Calu3 (cell line): Measurements from ENCODE around the gene EYA2. TPM values are rescaled to one million over a fixed set of nuclear protein-coding genes. Genes with fewer than 3 reads are reported as not detected.

Source experiments
- BruUV-seq: library from RNA; stranded (reverse); fragments of 400-500 nt; replicated peaks from 2 replicates; lab custom pipeline; 2021; lab: Mats Ljungman, UMichigan
- CTCF ChIA-PET: fragments of 300-600 bp; sonication (Branson Sonifier 250); formaldehyde crosslinking; loops from one replicate; lab custom pipeline; 2022; ENCODE audit warnings: antibody characterized with exemption; lab: Charles Lee
- DNase-seq: peaks from one replicate; pipeline ENCODE4 v3.0.0; 2022
- H3K27ac Mint-ChIP-seq: one replicate; pipeline ENCODE4 v1.8.0; 2022; ENCODE audit warnings: mixed read lengths; ENCODE audit not compliant: unreplicated experiment
- H3K27me3 Mint-ChIP-seq: one replicate; pipeline ENCODE4 v1.8.0; 2022; ENCODE audit warnings: mixed read lengths; ENCODE audit not compliant: unreplicated experiment
- H3K36me3 Mint-ChIP-seq: one replicate; pipeline ENCODE4 v1.8.0; 2022; ENCODE audit warnings: mild to moderate bottlenecking, moderate library complexity, mixed read lengths; ENCODE audit not compliant: insufficient read depth, unreplicated experiment
- H3K4me1 Mint-ChIP-seq: one replicate; pipeline ENCODE4 v1.8.0; 2022; ENCODE audit warnings: mild to moderate bottlenecking, low read depth, mixed read lengths; ENCODE audit not compliant: unreplicated experiment
- H3K4me3 Mint-ChIP-seq: one replicate; pipeline ENCODE4 v1.8.0; 2022; ENCODE audit warnings: mild to moderate bottlenecking, low read depth, moderate library complexity, mixed read lengths; ENCODE audit not compliant: unreplicated experiment
- H3K9me3 Mint-ChIP-seq: one replicate; pipeline ENCODE4 v1.8.0; 2022; ENCODE audit warnings: low read depth, mixed read lengths; ENCODE audit not compliant: unreplicated experiment
- CTCF ChIP-seq: fragments of 200-600 bp; IDR thresholded peaks from one replicate; pipeline ENCODE4 v1.8.0; 2022; ENCODE audit warnings: antibody characterized with exemption; ENCODE audit not compliant: unreplicated experiment
- intact Hi-C: fragments of 100-400 bp; cut with micrococcal nuclease; formaldehyde crosslinking; loops from one replicate; pipeline ENCODE4 v1.10.0; 2022; ENCODE audit not compliant: unreplicated experiment
- total RNA-seq: library from RNA; stranded (reverse); gene quantifications from 2 replicates; pipeline ENCODE4 v1.2.3, GENCODE V29; 2022

Gene EYA2
- total RNA-seq, 1 experiment from 2014 or later: 0.35 TPM

GRCh38 chr20:46951405-46951804, 56.8 kb downstream of the EYA2 start:
- no peak overlapping the region for H3K4me3 Mint-ChIP-seq
- intact Hi-C loops: no loop called here
- H3K27ac Mint-ChIP-seq: no peak overlapping the region
- peaks cover 16% of the 10 kb centered on the region for H3K27me3 Mint-ChIP-seq
- no TSS peak for BruUV-seq
- peaks cover 2% of the 10 kb centered on the region for H3K9me3 Mint-ChIP-seq
- no peaks in the 10 kb centered on the region for H3K36me3 Mint-ChIP-seq
- TF ChIP-seq CTCF: no peak
- no peaks in the 10 kb centered on the region for H3K4me1 Mint-ChIP-seq
- CTCF ChIA-PET: no interaction called here
- no peak for DNase-seq

- BruUV-seq: no TSS peak
- CTCF ChIA-PET: no interaction called here
- H3K27ac Mint-ChIP-seq: no peak overlapping the region
These were observed 57.3 kb downstream of the EYA2 start for GRCh38 chr20:46951840-46952497.

GRCh38 chr20:46953596-46953995, 59.0 kb downstream of the EYA2 start:
- H3K27me3 Mint-ChIP-seq: peaks cover 16% of the 10 kb centered on the region
- no peak for TF ChIP-seq CTCF
- DNase-seq: no peak
- no peak overlapping the region for H3K4me3 Mint-ChIP-seq
- intact Hi-C loops: no loop called here
- no peak overlapping the region for H3K27ac Mint-ChIP-seq
- H3K36me3 Mint-ChIP-seq: no peaks in the 10 kb centered on the region
- BruUV-seq: no TSS peak
- CTCF ChIA-PET: no interaction called here
- H3K4me1 Mint-ChIP-seq: peaks cover under 1% of the 10 kb centered on the region
- peaks cover 3% of the 10 kb centered on the region for H3K9me3 Mint-ChIP-seq

More at GRCh38 chr20:46951840-46952497, 57.3 kb downstream of the EYA2 start:
- H3K9me3 Mint-ChIP-seq: peaks cover 2% of the 10 kb centered on the region
- no peak for TF ChIP-seq CTCF
- H3K27me3 Mint-ChIP-seq: peaks cover 16% of the 10 kb centered on the region
- intact Hi-C loops: no loop called here
- no peak overlapping the region for H3K4me3 Mint-ChIP-seq
- H3K4me1 Mint-ChIP-seq: no peaks in the 10 kb centered on the region
- H3K36me3 Mint-ChIP-seq: no peaks in the 10 kb centered on the region
- no peak for DNase-seq

- Mint-ChIP-seq H3K4me1 (peaks cover 10% of the 10 kb centered on the region), H3K4me3 (no peak overlapping the region), H3K27ac (no peak overlapping the region), H3K27me3 (peaks cover 16% of the 10 kb centered on the region), H3K9me3 (peaks cover 3% of the 10 kb centered on the region), H3K36me3 (no peaks in the 10 kb centered on the region)
- TF ChIP-seq CTCF: no peak
- intact Hi-C loops: no loop called here
- CTCF ChIA-PET: no interaction called here
- no peak for DNase-seq
- BruUV-seq: no TSS peak
These were observed 59.9 kb downstream of the EYA2 start for GRCh38 chr20:46954490-46955038.
